HCT116 (cell line): Measurements from ENCODE around the gene SLC25A29. TPM values are rescaled to one million over a fixed set of nuclear protein-coding genes. Genes with fewer than 3 reads are reported as not detected.

Source experiments
- ATAC-seq: fragments of 200-7000 bp; cut with Tn5 transposase; 2 replicates; pipeline ENCODE4 v1.9.1; 2020; ENCODE audit warnings: mild to moderate bottlenecking, moderate library complexity
- BruUV-seq: library from RNA; stranded (reverse); fragments of 400-500 nt; replicated peaks from 2 replicates; lab custom pipeline; 2021; lab: Mats Ljungman, UMichigan
- CTCF ChIA-PET: fragments of 300-600 bp; sonication (Branson Sonifier 250); formaldehyde crosslinking; loops from one replicate; lab custom pipeline; 2021; ENCODE audit warnings: antibody characterized with exemption; lab: Charles Lee
- POLR2A ChIA-PET: fragments of 300-600, 350-600 bp; sonication (Branson Sonifier 250); formaldehyde crosslinking; loops from one replicate; lab custom pipeline; 2021; ENCODE audit warnings: antibody characterized with exemption; lab: Charles Lee
- RAD21 ChIA-PET, 2 experiments: fragments of 300-600 bp; sonication (Branson Sonifier 250); formaldehyde crosslinking; loops; one replicate each; lab custom pipeline; 2023; ENCODE audit warnings: low total read pairs in 2 of 2; ENCODE audit not compliant: uncharacterized antibody in 2 of 2, unreplicated experiment in 2 of 2, low non-redundant PET in 1 of 2; lab: Charles Lee
- DNase-seq: peaks from one replicate; pipeline ENCODE4 v3.0.0-alpha.2; 2010; ENCODE audit warnings: low read depth, low spot score
- H2AFZ ChIP-seq: fragments of 200-600 bp; shearing (Covaris generic), sonication (generic); 2 replicates; pipeline ENCODE4 v1.6.1; 2017; ENCODE audit warnings: low read depth, mixed run types, mixed read lengths, antibody characterized with exemption, low read length; ENCODE audit not compliant: poor library complexity, severe bottlenecking
- H3K27ac ChIP-seq: 2 replicates; pipeline ENCODE4 v1.5.1; 2012; ENCODE audit warnings: low read depth, low read length
- H3K27me3 ChIP-seq: fragments of 200-600 bp; sonication (generic); 2 replicates; pipeline ENCODE4 v1.6.1; 2016; ENCODE audit warnings: mixed run types, low read length, mixed read lengths; ENCODE audit not compliant: insufficient read depth
- H3K36me3 ChIP-seq, 2 experiments: fragments of 200-500 bp in 1 of 2; fragments of 200-600 bp in 1 of 2; sonication (Bioruptor generic) in 1 of 2; sonication (generic) in 1 of 2; 2 replicates each; pipeline versions ENCODE4 v1.5.1 to v1.6.1; 2014 to 2016; ENCODE audit warnings: low read length in 2 of 2, inconsistent platforms in 1 of 2, mixed read lengths in 1 of 2, mixed run types in 1 of 2; ENCODE audit not compliant: insufficient read depth in 2 of 2, control insufficient read depth in 1 of 2
- H3K4me1 ChIP-seq, 2 experiments: fragments of 200-600 bp in 1 of 2; sonication (generic) in 1 of 2; 2 replicates each; pipeline versions ENCODE4 v1.5.1 to v1.6.1; 2012 to 2017; ENCODE audit warnings: low read length in 2 of 2, inconsistent platforms in 1 of 2, mild to moderate bottlenecking in 1 of 2, mixed read lengths in 1 of 2, mixed run types in 1 of 2, moderate library complexity in 1 of 2; ENCODE audit not compliant: insufficient read depth in 2 of 2, control insufficient read depth in 1 of 2
- H3K4me2 ChIP-seq: fragments of 200-600 bp; sonication (generic); 2 replicates; pipeline ENCODE4 v1.6.1; 2017; ENCODE audit warnings: mixed run types, low read length, mixed read lengths
- H3K4me3 ChIP-seq, 2 experiments: fragments of 200-600 bp in 1 of 2; sonication (generic) in 1 of 2; replicated peaks in 1 of 2; 2 replicates each; pipeline ENCODE4 v1.5.1; 2011 to 2016; ENCODE audit warnings: low read length in 2 of 2, control low read depth in 1 of 2, low read depth in 1 of 2, mild to moderate bottlenecking in 1 of 2, mixed read lengths in 1 of 2, mixed run types in 1 of 2
- H3K79me2 ChIP-seq: fragments of 200-600 bp; sonication (generic); 2 replicates; pipeline ENCODE4 v1.6.1; 2017; ENCODE audit warnings: mild to moderate bottlenecking, mixed run types, low read length, moderate library complexity, mixed read lengths; ENCODE audit not compliant: insufficient read depth
- H3K9ac ChIP-seq: fragments of 200-600 bp; sonication (generic); 2 replicates; pipeline ENCODE4 v1.6.1; 2016; ENCODE audit warnings: low read length, mixed read lengths
- H3K9me2 ChIP-seq: fragments of 200-600 bp; sonication (generic), shearing (Covaris generic); 2 replicates; pipeline ENCODE4 v1.6.1; 2017; ENCODE audit warnings: mixed run types, mild to moderate bottlenecking, moderate library complexity; ENCODE audit not compliant: insufficient read depth
- H3K9me3 ChIP-seq, 2 experiments: fragments of 200-500 bp in 1 of 2; fragments of 200-600 bp in 1 of 2; sonication (Bioruptor generic) in 1 of 2; sonication (generic) in 1 of 2; 2 replicates each; pipeline ENCODE4 v1.6.1; 2014 to 2017; ENCODE audit warnings: low read length in 2 of 2, mixed read lengths in 2 of 2, inconsistent platforms in 1 of 2, low read depth in 1 of 2, mild to moderate bottlenecking in 1 of 2, mixed run types in 1 of 2, moderate library complexity in 1 of 2; ENCODE audit not compliant: control insufficient read depth in 1 of 2, insufficient read depth in 1 of 2
- H4K20me1 ChIP-seq: fragments of 200-600 bp; sonication (generic), shearing (Covaris generic); 2 replicates; pipeline ENCODE4 v1.6.1; 2017; ENCODE audit warnings: mixed run types, mild to moderate bottlenecking, moderate library complexity; ENCODE audit not compliant: insufficient read depth
- CBX3 ChIP-seq: IDR thresholded peaks from 2 replicates; pipeline ENCODE4 v1.6.1; 2012; ENCODE audit warnings: low read depth
- CEBPB ChIP-seq: IDR thresholded peaks from 2 replicates; pipeline ENCODE4 v1.6.1; 2012; ENCODE audit warnings: low read depth
- EZH2 ChIP-seq: fragments of 200-600 bp; sonication (generic); IDR thresholded peaks from 2 replicates; pipeline ENCODE4 v1.6.1; 2017; ENCODE audit warnings: antibody characterized with exemption, mixed run types
- EZH2phosphoT487 ChIP-seq: fragments of 200-600 bp; IDR thresholded peaks from 2 replicates; pipeline ENCODE4 v1.6.1; 2018; ENCODE audit warnings: antibody characterized with exemption, borderline replicate concordance
- FOSL1 ChIP-seq: IDR thresholded peaks from 2 replicates; pipeline ENCODE4 v1.6.1; 2012; ENCODE audit warnings: low read depth
- MAX ChIP-seq: IDR thresholded peaks from 2 replicates; pipeline ENCODE4 v1.6.1; 2012
- POLR2A ChIP-seq: IDR thresholded peaks from 2 replicates; pipeline ENCODE4 v1.7.0; 2011; ENCODE audit warnings: borderline replicate concordance; ENCODE audit not compliant: insufficient read depth, insufficient read length; ENCODE audit errors: extremely low read depth
- POLR2AphosphoS5 ChIP-seq: IDR thresholded peaks from 2 replicates; pipeline ENCODE4 v1.6.1; 2011; ENCODE audit warnings: mild to moderate bottlenecking, low read depth, low read length, moderate library complexity
- RAD21 ChIP-seq: IDR thresholded peaks from 2 replicates; pipeline ENCODE4 v1.6.1; 2012; ENCODE audit warnings: low read depth, mild to moderate bottlenecking
- REST ChIP-seq: IDR thresholded peaks from 2 replicates; pipeline ENCODE4 v1.6.1; 2012; ENCODE audit warnings: low read depth
- SIN3A ChIP-seq: IDR thresholded peaks from 2 replicates; pipeline ENCODE4 v1.6.1; 2012; ENCODE audit warnings: low read depth
- SP1 ChIP-seq: IDR thresholded peaks from 2 replicates; pipeline ENCODE4 v1.6.1; 2012; ENCODE audit warnings: low read depth
- SRF ChIP-seq: IDR thresholded peaks from 2 replicates; pipeline ENCODE4 v1.6.1; 2012; ENCODE audit warnings: low read depth
- TCF7L2 ChIP-seq: IDR thresholded peaks from 2 replicates; pipeline ENCODE4 v1.7.0; 2011; ENCODE audit warnings: borderline replicate concordance, inconsistent platforms; ENCODE audit not compliant: insufficient read depth, insufficient read length; ENCODE audit errors: extremely low read depth
- YY1 ChIP-seq: IDR thresholded peaks from 2 replicates; pipeline ENCODE4 v1.6.1; 2011; ENCODE audit warnings: low read length, low read depth, moderate library complexity, mild to moderate bottlenecking; ENCODE audit not compliant: insufficient replicate concordance; ENCODE audit errors: extremely low read depth
- ZNF274 ChIP-seq: fragments of 200-500 bp; sonication (Bioruptor generic); IDR thresholded peaks from 2 replicates; pipeline ENCODE4 v1.6.1; 2014; ENCODE audit warnings: mild to moderate bottlenecking, low read depth, low read length, inconsistent platforms
- intact Hi-C: fragments of 100-400 bp; cut with micrococcal nuclease; formaldehyde crosslinking; loops from 2 replicates; pipeline ENCODE4 v1.10.0; 2022
- total RNA-seq: library from RNA; stranded (reverse); gene quantifications from one replicate; pipeline ENCODE4 v1.2.1, GENCODE V29; 2021; ENCODE audit not compliant: unreplicated experiment
- TF ChIP-seq, protein P1 (sequence below), 3 experiments: fragments of 200-600 bp in 1 of 3; sonication (generic) in 1 of 3; IDR thresholded peaks in 2 of 3; conservative IDR thresholded peaks in 1 of 3; 2 replicates each; pipeline ENCODE4 v1.5.1; 2012 to 2017; ENCODE audit warnings: low read depth in 2 of 3, low read length in 2 of 3, antibody characterized with exemption in 1 of 3, borderline replicate concordance in 1 of 3, control low read depth in 1 of 3, mild to moderate bottlenecking in 1 of 3, mixed read lengths in 1 of 3, mixed run types in 1 of 3, moderate library complexity in 1 of 3; ENCODE audit not compliant: insufficient read depth in 1 of 3
- TF ChIP-seq, protein P2 (sequence below): IDR thresholded peaks from 2 replicates; pipeline ENCODE4 v1.6.1; 2011; ENCODE audit warnings: mild to moderate bottlenecking, low read length, moderate library complexity; ENCODE audit not compliant: insufficient replicate concordance; ENCODE audit errors: extremely low read depth

Gene SLC25A29
- total RNA-seq, 1 experiment from 2014 or later = 38.7 TPM

DNA sequence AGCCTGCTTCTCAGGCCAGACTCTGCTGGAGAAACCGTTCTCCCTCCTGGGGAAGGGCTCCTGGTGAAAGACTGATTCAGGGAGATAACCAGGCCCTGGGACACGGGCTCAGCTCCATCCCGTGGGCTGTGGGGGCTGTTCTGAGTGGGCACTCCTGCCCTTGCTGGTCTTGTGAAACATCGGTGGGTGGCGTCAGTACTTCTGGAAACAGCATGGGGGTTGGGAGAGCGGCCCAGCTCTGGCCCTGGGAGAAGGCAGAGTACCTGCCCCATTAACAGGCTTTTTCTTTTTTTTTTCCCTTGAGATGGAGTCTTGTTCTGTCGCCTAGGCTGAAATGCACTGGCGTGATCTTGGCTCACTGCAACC, 17.7 kb upstream of the SLC25A29 start:
- Histone ChIP-seq H2AFZ (no peak overlapping the region), H3K36me3 (no peaks in the 10 kb centered on the region), H3K27me3 (no peaks in the 10 kb centered on the region), H3K79me2 (no peaks in the 10 kb centered on the region), H3K27ac (no peak overlapping the region), H3K9ac (no peak overlapping the region), H3K9me3 (no peaks in the 10 kb centered on the region), H3K9me2 (no peaks in the 10 kb centered on the region), H3K4me2 (no peak overlapping the region), H4K20me1 (no peaks in the 10 kb centered on the region), H3K4me3 (no peak overlapping the region), H3K4me1 (no peaks in the 10 kb centered on the region; a peak in 1 of 4 replicates)
- intact Hi-C loops = no loop called here
- BruUV-seq = no TSS peak
- ChIA-PET RAD21 (no interaction called here), CTCF (no interaction called here), POLR2A (no interaction called here)
- TF ChIP-seq SRF (no peak), RAD21 (no peak), POLR2A (no peak), SIN3A (no peak), EZH2 (no peak), CEBPB (no peak), YY1 (no peak), POLR2AphosphoS5 (no peak), TCF7L2 (no peak), CBX3 (no peak), ZNF274 (no peak), FOSL1 (no peak), SP1 (no peak), EZH2phosphoT487 (no peak), REST (no peak), MAX (no peak)
- TF ChIP-seq, protein P1, sequence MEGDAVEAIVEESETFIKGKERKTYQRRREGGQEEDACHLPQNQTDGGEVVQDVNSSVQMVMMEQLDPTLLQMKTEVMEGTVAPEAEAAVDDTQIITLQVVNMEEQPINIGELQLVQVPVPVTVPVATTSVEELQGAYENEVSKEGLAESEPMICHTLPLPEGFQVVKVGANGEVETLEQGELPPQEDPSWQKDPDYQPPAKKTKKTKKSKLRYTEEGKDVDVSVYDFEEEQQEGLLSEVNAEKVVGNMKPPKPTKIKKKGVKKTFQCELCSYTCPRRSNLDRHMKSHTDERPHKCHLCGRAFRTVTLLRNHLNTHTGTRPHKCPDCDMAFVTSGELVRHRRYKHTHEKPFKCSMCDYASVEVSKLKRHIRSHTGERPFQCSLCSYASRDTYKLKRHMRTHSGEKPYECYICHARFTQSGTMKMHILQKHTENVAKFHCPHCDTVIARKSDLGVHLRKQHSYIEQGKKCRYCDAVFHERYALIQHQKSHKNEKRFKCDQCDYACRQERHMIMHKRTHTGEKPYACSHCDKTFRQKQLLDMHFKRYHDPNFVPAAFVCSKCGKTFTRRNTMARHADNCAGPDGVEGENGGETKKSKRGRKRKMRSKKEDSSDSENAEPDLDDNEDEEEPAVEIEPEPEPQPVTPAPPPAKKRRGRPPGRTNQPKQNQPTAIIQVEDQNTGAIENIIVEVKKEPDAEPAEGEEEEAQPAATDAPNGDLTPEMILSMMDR (IDR thresholded peaks at IDR 0.05 in 2 of 3, conservative IDR thresholded peaks at IDR 0.05 in 1 of 3; ENCODE audit: borderline replicate concordance in 1 of 3, insufficient read depth in 1 of 3, low read depth in 2 of 3, low read length in 2 of 3) = no peak
- TF ChIP-seq, protein P2, sequence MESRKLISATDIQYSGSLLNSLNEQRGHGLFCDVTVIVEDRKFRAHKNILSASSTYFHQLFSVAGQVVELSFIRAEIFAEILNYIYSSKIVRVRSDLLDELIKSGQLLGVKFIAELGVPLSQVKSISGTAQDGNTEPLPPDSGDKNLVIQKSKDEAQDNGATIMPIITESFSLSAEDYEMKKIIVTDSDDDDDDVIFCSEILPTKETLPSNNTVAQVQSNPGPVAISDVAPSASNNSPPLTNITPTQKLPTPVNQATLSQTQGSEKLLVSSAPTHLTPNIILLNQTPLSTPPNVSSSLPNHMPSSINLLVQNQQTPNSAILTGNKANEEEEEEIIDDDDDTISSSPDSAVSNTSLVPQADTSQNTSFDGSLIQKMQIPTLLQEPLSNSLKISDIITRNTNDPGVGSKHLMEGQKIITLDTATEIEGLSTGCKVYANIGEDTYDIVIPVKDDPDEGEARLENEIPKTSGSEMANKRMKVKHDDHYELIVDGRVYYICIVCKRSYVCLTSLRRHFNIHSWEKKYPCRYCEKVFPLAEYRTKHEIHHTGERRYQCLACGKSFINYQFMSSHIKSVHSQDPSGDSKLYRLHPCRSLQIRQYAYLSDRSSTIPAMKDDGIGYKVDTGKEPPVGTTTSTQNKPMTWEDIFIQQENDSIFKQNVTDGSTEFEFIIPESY = no peak
- no peak for DNase-seq
- ATAC-seq = no peak
